MM.1S (cell line): Measurements from ENCODE around the gene NFATC2.

Experiments
- DNase-seq: peaks from one replicate; pipeline ENCODE4 v3.0.0-alpha.2; 2015
- H2AFZ ChIP-seq: fragments of 300-600 bp; sonication (generic); 2 replicates; pipeline ENCODE4 v1.6.0; 2016; ENCODE audit warnings: antibody characterized with exemption, low read length
- H3F3A ChIP-seq: fragments of 300-600 bp; sonication (generic); 2 replicates; pipeline ENCODE4 v1.6.1; 2016; ENCODE audit warnings: mild to moderate bottlenecking, antibody characterized with exemption, low read length, moderate library complexity, mixed read lengths; ENCODE audit not compliant: insufficient read depth
- H3K27ac ChIP-seq: fragments of 300-600 bp; sonication (generic); 2 replicates; pipeline ENCODE4 v1.5.1; 2016; ENCODE audit warnings: mild to moderate bottlenecking, low read length
- H3K27me3 ChIP-seq: fragments of 300-600 bp; sonication (generic); replicated peaks from 2 replicates; pipeline ENCODE4 v1.6.0; 2016; ENCODE audit warnings: low read length; ENCODE audit not compliant: insufficient read depth
- H3K36me3 ChIP-seq: fragments of 300-600 bp; sonication (generic); replicated peaks from 2 replicates; pipeline ENCODE4 v1.6.1; 2016; ENCODE audit warnings: mild to moderate bottlenecking, low read length, mixed read lengths; ENCODE audit not compliant: insufficient read depth
- H3K4me1 ChIP-seq: fragments of 300-600 bp; sonication (generic); 2 replicates; pipeline ENCODE4 v1.6.1; 2016; ENCODE audit warnings: low read length, mixed read lengths
- H3K4me2 ChIP-seq: fragments of 300-600 bp; sonication (generic); 2 replicates; pipeline ENCODE4 v1.6.0; 2016; ENCODE audit warnings: low read depth, low read length
- H3K4me3 ChIP-seq: fragments of 300-600 bp; sonication (generic); 2 replicates; pipeline ENCODE4 v1.5.1; 2016; ENCODE audit warnings: low read length, mixed read lengths
- H3K79me2 ChIP-seq: fragments of 300-600 bp; sonication (generic); 2 replicates; pipeline ENCODE4 v1.6.1; 2016; ENCODE audit warnings: mixed run types, low read length, mixed read lengths
- H3K9ac ChIP-seq: fragments of 300-600 bp; sonication (generic); 2 replicates; pipeline ENCODE4 v1.6.1; 2016; ENCODE audit warnings: low read length, mixed read lengths
- H3K9me2 ChIP-seq: fragments of 300-600 bp; sonication (generic); replicated peaks from 2 replicates; pipeline ENCODE4 v1.6.1; 2016; ENCODE audit warnings: mild to moderate bottlenecking, low read length, mixed read lengths; ENCODE audit not compliant: insufficient read depth
- H3K9me3 ChIP-seq: fragments of 300-600 bp; sonication (generic); replicated peaks from 2 replicates; pipeline ENCODE4 v1.6.1; 2016; ENCODE audit warnings: mild to moderate bottlenecking, low read length, mixed read lengths; ENCODE audit not compliant: insufficient read depth
- H4K20me1 ChIP-seq: fragments of 300-600 bp; sonication (generic); 2 replicates; pipeline ENCODE4 v1.6.1; 2016; ENCODE audit warnings: mild to moderate bottlenecking, low read length, moderate library complexity, mixed read lengths; ENCODE audit not compliant: insufficient read depth
- CTCF ChIP-seq: fragments of 300-600 bp; sonication (generic); IDR thresholded peaks from 2 replicates; pipeline ENCODE4 v1.5.1; 2016; ENCODE audit warnings: antibody characterized with exemption, low read length, mixed read lengths
- EZH2 ChIP-seq: fragments of 300-600 bp; sonication (generic); optimal IDR thresholded peaks from 2 replicates; pipeline ENCODE3; 2017; ENCODE audit warnings: low read depth, mild to moderate bottlenecking, antibody characterized with exemption, low read length, mixed read lengths
- EZH2phosphoT487 ChIP-seq: fragments of 300-600 bp; sonication (generic); IDR thresholded peaks from 2 replicates; pipeline ENCODE4 v1.6.1; 2018; ENCODE audit warnings: antibody characterized with exemption, low read length

NFATC2 gene

GRCh38 chr20:51484831-51485230, 57.7 kb downstream of the NFATC2 start:
- no peak for DNase-seq
- no peak overlapping the region for H3K27ac ChIP-seq
- H3K9ac ChIP-seq = no peak overlapping the region
- H3F3A ChIP-seq = no peaks in the 10 kb centered on the region
- H3K4me3 ChIP-seq = no peak overlapping the region
- no peaks in the 10 kb centered on the region for H3K36me3 ChIP-seq
- no peak overlapping the region for H2AFZ ChIP-seq
- no peak overlapping the region for H3K4me2 ChIP-seq
- H3K4me1 ChIP-seq = no peaks in the 10 kb centered on the region
- H3K79me2 ChIP-seq = peaks cover 26% of the 10 kb centered on the region
- no peaks in the 10 kb centered on the region for H3K9me3 ChIP-seq
- no peaks in the 10 kb centered on the region for H3K9me2 ChIP-seq
- H4K20me1 ChIP-seq = no peaks in the 10 kb centered on the region
- TF ChIP-seq EZH2phosphoT487 (no peak), EZH2 (no peak), CTCF (no peak)
- no peaks in the 10 kb centered on the region for H3K27me3 ChIP-seq

- no peak overlapping the region for H2AFZ ChIP-seq
- no peak for DNase-seq
- H3K27ac ChIP-seq = no peak overlapping the region
- no peaks in the 10 kb centered on the region for H3K27me3 ChIP-seq
- no peaks in the 10 kb centered on the region for H4K20me1 ChIP-seq
- no peaks in the 10 kb centered on the region for H3K9me2 ChIP-seq
- H3K4me2 ChIP-seq = no peak overlapping the region
- no peaks in the 10 kb centered on the region for H3K4me1 ChIP-seq
- H3K4me3 ChIP-seq = no peak overlapping the region
- no peaks in the 10 kb centered on the region for H3K36me3 ChIP-seq
- H3K79me2 ChIP-seq = peaks cover 32% of the 10 kb centered on the region
- TF ChIP-seq CTCF = no peak
- TF ChIP-seq EZH2 = no peak
- no peak for TF ChIP-seq EZH2phosphoT487
- no peak overlapping the region for H3K9ac ChIP-seq
- no peaks in the 10 kb centered on the region for H3F3A ChIP-seq
- no peaks in the 10 kb centered on the region for H3K9me3 ChIP-seq
These were observed 58.2 kb downstream of the NFATC2 start for GRCh38 chr20:51484141-51484815.

- Histone ChIP-seq H3K9me2 (no peaks in the 10 kb centered on the region), H3K9me3 (no peaks in the 10 kb centered on the region), H3K4me3 (no peak overlapping the region), H4K20me1 (no peaks in the 10 kb centered on the region), H3K27me3 (no peaks in the 10 kb centered on the region), H3K4me2 (no peak overlapping the region), H3K4me1 (no peaks in the 10 kb centered on the region), H3K36me3 (no peaks in the 10 kb centered on the region), H3K27ac (no peak overlapping the region), H2AFZ (no peak overlapping the region), H3F3A (no peaks in the 10 kb centered on the region), H3K9ac (no peak overlapping the region), H3K79me2 (peaks cover 36% of the 10 kb centered on the region)
- no peak for DNase-seq
- TF ChIP-seq EZH2 = no peak
- no peak for TF ChIP-seq CTCF
- TF ChIP-seq EZH2phosphoT487 = no peak
These were observed 59.6 kb downstream of the NFATC2 start for GRCh38 chr20:51482836-51483473.
